Glomerular endothelial cell (primary cell): ENCODE measurements around the gene S100A7. TPM values are rescaled to one million over a fixed set of nuclear protein-coding genes. Genes with fewer than 3 reads are reported as not detected.
A peak's percentile ranks its signal among the peaks of the same experiment; 100 is the strongest.

ENCODE experiments used
- DNase-seq: peaks from one replicate; pipeline ENCODE4 v3.0.0-alpha.2; 2011; ENCODE audit warnings: low read depth, low spot score; ENCODE audit errors: extremely low read depth
- total RNA-seq: library from RNA; depleted of rRNA; stranded (reverse); fragments of >200 nt; gene quantifications from 2 replicates; pipeline ENCODE4 v1.2.3, GENCODE V29; 2015

Gene S100A7
- total RNA-seq: not detected in 2 replicates

- no peak for DNase-seq
Observed at GRCh38 chr1:153460551-153460950, at the start of gene S100A7. TSS of gene S100A7 (minus strand) at chr1:153460651. CDS start at chr1:153459013, 1,638 bp downstream.

GRCh38 chr1:153509729-153510354 is 49.4 kb upstream of the S100A7 start:
- no peak for DNase-seq

GRCh38 chr1:153509036-153509435 is 48.6 kb upstream of the S100A7 start:
- no peak for DNase-seq

- DNase-seq: no peak
Observed at GRCh38 chr1:153507926-153508583, 47.6 kb upstream of the S100A7 start.

- no peak for DNase-seq
Observed at GRCh38 chr1:153506831-153507413, 46.5 kb upstream of the S100A7 start.

- no peak for DNase-seq
Observed at GRCh38 chr1:153506386-153506785, 45.9 kb upstream of the S100A7 start.

GRCh38 chr1:153505576-153505975 is 45.1 kb upstream of the S100A7 start:
- no peak for DNase-seq

- no peak for DNase-seq
Observed at GRCh38 chr1:153503766-153504165, 43.3 kb upstream of the S100A7 start.

GRCh38 chr1:153498746-153499145 is 38.3 kb upstream of the S100A7 start:
- no peak for DNase-seq

GRCh38 chr1:153495536-153495935 is 35.1 kb upstream of the S100A7 start:
- no peak for DNase-seq

GRCh38 chr1:153494976-153495535 is 34.6 kb upstream of the S100A7 start:
- DNase-seq: peak; percentile 33

GRCh38 chr1:153493343-153493960 is 33.0 kb upstream of the S100A7 start:
- DNase-seq: no peak

GRCh38 chr1:153490272-153491051 is 30.0 kb upstream of the S100A7 start:
- no peak for DNase-seq

GRCh38 chr1:153488731-153489130 is 28.3 kb upstream of the S100A7 start:
- no peak for DNase-seq

- no peak for DNase-seq
Observed at GRCh38 chr1:153487707-153488106, 27.3 kb upstream of the S100A7 start.

- DNase-seq: no peak
Observed at GRCh38 chr1:153485863-153486262, 25.4 kb upstream of the S100A7 start.

GRCh38 chr1:153483776-153484175 is 23.3 kb upstream of the S100A7 start:
- DNase-seq: no peak

- no peak for DNase-seq
Observed at GRCh38 chr1:153481124-153481523, 20.7 kb upstream of the S100A7 start.

- DNase-seq: no peak
Observed at GRCh38 chr1:153478692-153479618, 18.5 kb upstream of the S100A7 start.
